HG03442 (cell line): ENCODE measurements around the gene TAL1.

Experiments used
- ATAC-seq: cut with Tn5 transposase; IDR thresholded peaks from one replicate; pipeline ENCODE4 v1.9.1; 2021; ENCODE audit warnings: mild to moderate bottlenecking, moderate library complexity; ENCODE audit not compliant: unreplicated experiment

Gene TAL1

GRCh38 chr1:47178020-47178419 lies 54.0 kb downstream of the TAL1 start:
- no peak for ATAC-seq

DNA sequence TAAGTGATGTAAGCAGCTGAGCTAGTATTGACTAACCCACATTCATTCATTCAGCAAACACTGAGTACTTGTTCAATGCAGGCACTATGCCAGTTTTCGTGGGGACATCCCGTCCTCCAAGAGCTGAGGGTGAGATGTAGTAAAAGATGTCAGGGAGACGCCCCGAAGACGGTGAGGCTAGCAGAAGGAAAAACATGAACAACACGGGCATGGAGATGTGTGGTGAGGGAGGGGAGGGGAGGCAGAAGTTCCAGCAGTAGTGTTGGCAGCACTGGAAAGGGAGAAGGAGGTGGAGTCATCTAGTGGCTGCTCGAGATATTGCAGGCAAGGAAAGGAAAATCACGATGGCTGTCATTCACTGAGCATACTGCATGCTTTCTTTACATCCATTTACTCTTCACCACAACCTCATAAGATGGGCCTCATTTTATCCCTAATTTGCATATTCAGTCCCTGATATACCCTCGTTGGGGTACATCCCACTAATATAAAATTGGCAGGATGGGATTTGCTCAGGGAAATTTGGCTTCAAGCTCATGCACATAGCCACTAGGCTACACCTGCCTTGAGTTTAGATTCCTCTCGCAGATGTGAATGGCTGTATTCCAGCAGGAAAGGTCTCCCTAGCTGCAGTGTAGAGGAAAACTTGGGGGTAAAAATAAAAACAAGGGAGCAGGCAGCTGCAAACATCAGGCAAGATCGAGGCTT lies 56.6 kb downstream of the TAL1 start:
- peak; percentile 37 for ATAC-seq

- ATAC-seq = no peak
Measured at GRCh38 chr1:47174656-47175020, 57.4 kb downstream of the TAL1 start.

- ATAC-seq = no peak
Measured at GRCh38 chr1:47172782-47173181, 59.2 kb downstream of the TAL1 start.
